Omental fat pad (tissue), 4 donors: ENCODE results near the gene RAB4A. TPM values are rescaled to one million over a fixed set of nuclear protein-coding genes. Genes with fewer than 3 reads are reported as not detected.

Experiments
- ATAC-seq: fragments of 150-250 bp; one replicate; pipeline ENCODE4 v1.9.1; 2016; ENCODE audit warnings: mild to moderate bottlenecking, moderate library complexity; ENCODE audit not compliant: low FRiP score
- DNase-seq: peaks from one replicate; pipeline ENCODE4 v3.0.0-alpha.2; 2019; ENCODE audit warnings: low spot score
- total RNA-seq, 4 donors: library from RNA; depleted of rRNA; stranded (reverse); fragments of >200 nt; gene quantifications; one replicate each; pipeline ENCODE4 v1.1.0, GENCODE V29; 2016
- TF ChIP-seq, protein P1 (sequence below), 3 donors: fragments of 450-650 bp; IDR thresholded peaks; one replicate each; pipeline ENCODE4 v1.5.1; 2016 to 2017; ENCODE audit warnings: antibody characterized with exemption in 3 of 3, mild to moderate bottlenecking in 3 of 3, moderate library complexity in 2 of 3

RAB4A gene
- total RNA-seq = 10 to 100 TPM; 20.5 to 30.9 (median 30.0) TPM

- peak; percentile 94 for ATAC-seq
- TF ChIP-seq, protein P1, sequence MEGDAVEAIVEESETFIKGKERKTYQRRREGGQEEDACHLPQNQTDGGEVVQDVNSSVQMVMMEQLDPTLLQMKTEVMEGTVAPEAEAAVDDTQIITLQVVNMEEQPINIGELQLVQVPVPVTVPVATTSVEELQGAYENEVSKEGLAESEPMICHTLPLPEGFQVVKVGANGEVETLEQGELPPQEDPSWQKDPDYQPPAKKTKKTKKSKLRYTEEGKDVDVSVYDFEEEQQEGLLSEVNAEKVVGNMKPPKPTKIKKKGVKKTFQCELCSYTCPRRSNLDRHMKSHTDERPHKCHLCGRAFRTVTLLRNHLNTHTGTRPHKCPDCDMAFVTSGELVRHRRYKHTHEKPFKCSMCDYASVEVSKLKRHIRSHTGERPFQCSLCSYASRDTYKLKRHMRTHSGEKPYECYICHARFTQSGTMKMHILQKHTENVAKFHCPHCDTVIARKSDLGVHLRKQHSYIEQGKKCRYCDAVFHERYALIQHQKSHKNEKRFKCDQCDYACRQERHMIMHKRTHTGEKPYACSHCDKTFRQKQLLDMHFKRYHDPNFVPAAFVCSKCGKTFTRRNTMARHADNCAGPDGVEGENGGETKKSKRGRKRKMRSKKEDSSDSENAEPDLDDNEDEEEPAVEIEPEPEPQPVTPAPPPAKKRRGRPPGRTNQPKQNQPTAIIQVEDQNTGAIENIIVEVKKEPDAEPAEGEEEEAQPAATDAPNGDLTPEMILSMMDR (IDR thresholded peaks at IDR 0.05) = no peak
- peak; percentile 35 for DNase-seq
These were observed at the start of gene RAB4A for GRCh38 chr1:229270547-229271447. Gene RAB4A, plus strand, starts transcription at chr1:229271111. Its CDS starts 229 bp downstream, at chr1:229271340.

DNA sequence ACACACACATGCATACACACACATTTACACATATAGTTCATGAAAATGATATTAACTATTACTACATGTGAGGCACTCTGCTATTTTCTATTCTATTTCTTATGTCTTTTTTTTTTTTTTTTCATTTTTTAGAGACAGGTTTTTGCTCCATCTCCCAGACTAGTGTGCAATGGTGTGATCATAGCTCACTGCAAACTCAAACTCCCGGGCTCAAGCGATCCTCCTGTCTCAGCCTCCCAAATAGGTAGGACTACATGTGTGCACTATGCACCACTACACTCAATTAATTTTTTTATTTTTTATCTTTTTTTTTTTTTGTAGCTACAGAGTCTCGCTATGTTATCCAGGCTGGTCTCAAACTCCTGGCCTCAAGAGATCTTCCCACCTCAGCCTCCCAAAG is 48.8 kb upstream of the RAB4A start:
- DNase-seq (no peak), ATAC-seq (no peak)
- TF ChIP-seq, protein P1 (IDR thresholded peaks at IDR 0.05) = no peak

DNA sequence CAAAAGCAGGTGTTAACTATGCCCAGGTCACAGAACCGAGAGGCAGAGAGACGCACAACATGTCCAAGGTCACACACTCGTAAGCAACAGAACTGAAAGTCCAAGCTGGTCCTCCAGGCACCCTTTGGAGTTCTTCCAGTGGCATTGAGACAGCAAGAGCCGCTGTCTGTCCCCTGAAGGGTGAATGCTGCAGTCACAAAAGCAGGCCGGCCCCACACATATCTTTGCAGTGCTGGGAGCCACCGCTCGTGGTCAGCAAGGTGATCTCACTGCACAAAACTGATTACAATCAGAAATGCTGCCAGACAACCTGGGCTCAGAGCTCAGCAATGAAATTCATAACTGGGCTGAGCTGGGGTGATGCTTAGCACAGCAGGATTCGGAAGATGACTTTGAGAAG is 47.4 kb upstream of the RAB4A start:
- TF ChIP-seq, protein P1 (IDR thresholded peaks at IDR 0.05) = no peak
- ATAC-seq (no peak), DNase-seq (no peak)

DNA sequence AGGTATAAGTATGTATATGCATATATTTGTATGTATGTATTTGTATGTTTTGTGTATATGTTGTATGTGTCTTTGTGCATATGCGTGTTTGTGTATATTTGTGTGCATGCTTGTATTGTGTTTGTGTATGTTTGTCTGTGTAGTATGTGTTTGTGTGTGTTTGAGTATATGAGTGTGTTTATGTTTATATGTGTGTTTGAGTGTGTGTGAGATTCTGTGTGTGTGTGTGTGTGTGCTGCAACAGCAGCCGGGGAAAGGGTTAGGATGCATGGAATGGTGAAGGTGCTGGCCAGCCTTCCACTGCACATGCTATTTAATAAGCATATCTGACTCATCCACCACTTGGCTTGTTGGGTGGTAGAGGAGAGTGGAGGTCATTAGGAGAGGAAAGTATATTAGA is 46.6 kb upstream of the RAB4A start:
- DNase-seq = no peak
- no peak for ATAC-seq
- TF ChIP-seq, protein P1 (IDR thresholded peaks at IDR 0.05) = no peak

DNA sequence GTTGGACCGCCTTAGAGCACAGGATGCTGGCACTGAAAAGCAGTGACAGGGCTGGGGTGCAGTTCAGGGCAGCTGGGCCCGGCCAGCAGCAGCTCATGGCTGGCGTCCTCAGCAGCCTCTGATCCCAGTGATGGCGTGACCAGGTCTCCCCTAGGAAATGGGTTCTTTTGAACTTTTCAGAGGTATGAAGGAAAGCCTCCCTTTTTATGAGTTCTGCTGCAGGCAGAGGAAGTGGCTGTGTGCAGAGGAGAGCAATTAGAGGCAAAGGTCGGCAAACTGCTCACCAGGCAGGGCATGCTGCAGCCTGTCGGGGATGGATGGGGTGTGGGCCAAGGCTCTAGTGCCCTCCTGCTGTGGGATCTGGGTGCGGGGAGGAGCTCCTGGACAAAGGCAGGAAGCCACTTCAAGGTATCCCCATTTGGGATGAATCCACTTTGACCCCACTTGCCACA is 45.6 kb upstream of the RAB4A start:
- TF ChIP-seq, protein P1 (IDR thresholded peaks at IDR 0.05) = no peak
- ATAC-seq (no peak), DNase-seq (no peak)

DNA sequence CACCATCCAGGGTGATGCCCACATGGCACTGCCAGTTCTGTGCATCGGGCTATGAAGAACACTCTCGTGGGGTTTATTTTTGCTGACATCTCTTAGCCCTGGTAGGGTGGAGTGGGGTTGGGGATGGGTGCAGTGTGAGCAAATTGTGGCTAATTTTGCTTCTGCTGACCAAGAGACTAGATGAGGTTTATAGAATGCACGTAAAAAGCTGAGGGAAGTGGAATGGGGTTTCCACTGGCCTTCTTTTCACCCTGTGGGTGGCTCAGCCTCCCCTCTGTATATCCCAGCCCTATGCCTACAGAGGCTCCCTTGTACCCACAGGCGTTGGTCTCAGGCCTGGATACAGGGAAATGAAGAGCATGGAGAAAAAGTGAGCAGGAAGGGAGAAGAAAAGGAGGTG is 44.1 kb upstream of the RAB4A start:
- ATAC-seq = no peak

More for the DNA sequence above, 44.1 kb upstream of the RAB4A start:
- TF ChIP-seq, protein P1 (IDR thresholded peaks at IDR 0.05) = no peak
- no peak for DNase-seq
